ENCODE data around the gene ERC1. TPM values are rescaled to one million over a fixed set of nuclear protein-coding genes. Genes with fewer than 3 reads are reported as not detected.
A peak's percentile ranks its signal among the peaks of the same experiment; 100 is the strongest.

The ERC1 gene
- total RNA-seq, 1 experiment from 2014 or later = 40.4 TPM

DNA sequence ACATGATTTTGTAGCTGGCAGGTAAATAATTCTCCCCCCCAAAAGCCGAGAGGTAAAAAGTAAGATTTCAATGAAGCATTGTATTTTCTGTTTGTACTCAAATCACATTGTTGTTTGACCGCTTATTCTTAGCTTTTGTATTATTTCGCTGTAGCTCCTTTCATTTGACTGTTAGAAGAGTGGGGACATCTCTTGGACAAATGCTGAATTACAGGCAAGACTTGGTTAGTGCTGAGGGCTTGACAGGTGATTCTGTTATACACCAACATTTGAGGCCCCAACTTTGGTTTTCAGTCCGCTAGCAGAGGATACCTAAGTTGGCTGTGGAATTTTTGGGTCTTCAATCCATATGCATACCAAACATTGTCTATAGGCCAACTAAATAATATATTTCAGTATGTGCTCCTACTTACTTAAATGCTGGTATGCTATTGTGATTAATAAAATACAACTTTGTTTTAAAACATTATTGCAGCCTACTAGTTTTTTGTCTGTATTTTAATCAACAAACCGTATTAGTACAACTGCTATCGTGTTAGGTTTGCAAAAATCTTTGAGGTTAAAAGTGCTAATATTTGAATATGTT is 102.2 kb downstream of the ERC1 start:
- intact Hi-C loops (cut with micrococcal nuclease; ENCODE audit: unreplicated experiment) = loop anchor here (10.0 kb wide), 1 partner anchor 98 kb away; the partner anchor contains the start of gene ERC1
- Histone ChIP-seq H3K4me1 (ENCODE audit: control insufficient read depth, insufficient read depth, low read length) (peaks cover 6% of the 10 kb centered on the region; the same call in 1 of the 2 replicates), H3K4me3 (ENCODE audit: low read depth in 2 of 2, low read length in 2 of 2) (no peak overlapping the region), H3K36me3 (ENCODE audit: control insufficient read depth, insufficient read depth, low read length) (no peaks in the 10 kb centered on the region), H3K27me3 (ENCODE audit: control insufficient read depth, insufficient read depth, low read length) (no peaks in the 10 kb centered on the region), H3K27ac (ENCODE audit: low read length) (no peak overlapping the region), H3K9me3 (ENCODE audit: control insufficient read depth, insufficient read depth, low read depth, low read length) (no peaks in the 10 kb centered on the region)
- BruUV-seq (replicated peaks) = no TSS peak
- ATAC-seq (peak; percentile 89), DNase-seq (ENCODE audit: low read depth, low spot score) (no peak)
- TF ChIP-seq, protein P1, sequence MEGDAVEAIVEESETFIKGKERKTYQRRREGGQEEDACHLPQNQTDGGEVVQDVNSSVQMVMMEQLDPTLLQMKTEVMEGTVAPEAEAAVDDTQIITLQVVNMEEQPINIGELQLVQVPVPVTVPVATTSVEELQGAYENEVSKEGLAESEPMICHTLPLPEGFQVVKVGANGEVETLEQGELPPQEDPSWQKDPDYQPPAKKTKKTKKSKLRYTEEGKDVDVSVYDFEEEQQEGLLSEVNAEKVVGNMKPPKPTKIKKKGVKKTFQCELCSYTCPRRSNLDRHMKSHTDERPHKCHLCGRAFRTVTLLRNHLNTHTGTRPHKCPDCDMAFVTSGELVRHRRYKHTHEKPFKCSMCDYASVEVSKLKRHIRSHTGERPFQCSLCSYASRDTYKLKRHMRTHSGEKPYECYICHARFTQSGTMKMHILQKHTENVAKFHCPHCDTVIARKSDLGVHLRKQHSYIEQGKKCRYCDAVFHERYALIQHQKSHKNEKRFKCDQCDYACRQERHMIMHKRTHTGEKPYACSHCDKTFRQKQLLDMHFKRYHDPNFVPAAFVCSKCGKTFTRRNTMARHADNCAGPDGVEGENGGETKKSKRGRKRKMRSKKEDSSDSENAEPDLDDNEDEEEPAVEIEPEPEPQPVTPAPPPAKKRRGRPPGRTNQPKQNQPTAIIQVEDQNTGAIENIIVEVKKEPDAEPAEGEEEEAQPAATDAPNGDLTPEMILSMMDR (IDR thresholded peaks at IDR 0.05) = peak; percentile 78
- TF ChIP-seq, protein P2, sequence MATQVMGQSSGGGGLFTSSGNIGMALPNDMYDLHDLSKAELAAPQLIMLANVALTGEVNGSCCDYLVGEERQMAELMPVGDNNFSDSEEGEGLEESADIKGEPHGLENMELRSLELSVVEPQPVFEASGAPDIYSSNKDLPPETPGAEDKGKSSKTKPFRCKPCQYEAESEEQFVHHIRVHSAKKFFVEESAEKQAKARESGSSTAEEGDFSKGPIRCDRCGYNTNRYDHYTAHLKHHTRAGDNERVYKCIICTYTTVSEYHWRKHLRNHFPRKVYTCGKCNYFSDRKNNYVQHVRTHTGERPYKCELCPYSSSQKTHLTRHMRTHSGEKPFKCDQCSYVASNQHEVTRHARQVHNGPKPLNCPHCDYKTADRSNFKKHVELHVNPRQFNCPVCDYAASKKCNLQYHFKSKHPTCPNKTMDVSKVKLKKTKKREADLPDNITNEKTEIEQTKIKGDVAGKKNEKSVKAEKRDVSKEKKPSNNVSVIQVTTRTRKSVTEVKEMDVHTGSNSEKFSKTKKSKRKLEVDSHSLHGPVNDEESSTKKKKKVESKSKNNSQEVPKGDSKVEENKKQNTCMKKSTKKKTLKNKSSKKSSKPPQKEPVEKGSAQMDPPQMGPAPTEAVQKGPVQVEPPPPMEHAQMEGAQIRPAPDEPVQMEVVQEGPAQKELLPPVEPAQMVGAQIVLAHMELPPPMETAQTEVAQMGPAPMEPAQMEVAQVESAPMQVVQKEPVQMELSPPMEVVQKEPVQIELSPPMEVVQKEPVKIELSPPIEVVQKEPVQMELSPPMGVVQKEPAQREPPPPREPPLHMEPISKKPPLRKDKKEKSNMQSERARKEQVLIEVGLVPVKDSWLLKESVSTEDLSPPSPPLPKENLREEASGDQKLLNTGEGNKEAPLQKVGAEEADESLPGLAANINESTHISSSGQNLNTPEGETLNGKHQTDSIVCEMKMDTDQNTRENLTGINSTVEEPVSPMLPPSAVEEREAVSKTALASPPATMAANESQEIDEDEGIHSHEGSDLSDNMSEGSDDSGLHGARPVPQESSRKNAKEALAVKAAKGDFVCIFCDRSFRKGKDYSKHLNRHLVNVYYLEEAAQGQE (IDR thresholded peaks at IDR 0.05; ENCODE audit: insufficient read depth in 1 of 2, low read depth in 2 of 2, low read length in 1 of 2) = no peak
- TF ChIP-seq POLR2AphosphoS5 (IDR thresholded peaks at IDR 0.05; ENCODE audit: low read depth, low read length) (no peak), SIN3A (IDR thresholded peaks at IDR 0.05; ENCODE audit: borderline replicate concordance, insufficient read depth, low read depth, low read length) (no peak), TCF7L2 (IDR thresholded peaks at IDR 0.05; ENCODE audit: low read depth, low read length) (no peak)
- CTCF ChIA-PET = interaction anchor here (0.5 to 1.0 kb wide), 8 partner anchors 10 to 648 kb away, joined by 3 to 14 read pairs (median 4); partner anchors contain the start of gene RAD52
- POLR2A ChIA-PET = interaction anchor here (0.6 to 0.7 kb wide), 2 partner anchors 139 to 170 kb away, joined by 4 to 5 read pairs; no protein-coding TSS in a partner anchor
- in situ Hi-C loops (cut with HindIII; ENCODE audit: low pct_unique_long_range_greater_than_20kb, low sequenced_read_pairs) = no loop called here

DNA sequence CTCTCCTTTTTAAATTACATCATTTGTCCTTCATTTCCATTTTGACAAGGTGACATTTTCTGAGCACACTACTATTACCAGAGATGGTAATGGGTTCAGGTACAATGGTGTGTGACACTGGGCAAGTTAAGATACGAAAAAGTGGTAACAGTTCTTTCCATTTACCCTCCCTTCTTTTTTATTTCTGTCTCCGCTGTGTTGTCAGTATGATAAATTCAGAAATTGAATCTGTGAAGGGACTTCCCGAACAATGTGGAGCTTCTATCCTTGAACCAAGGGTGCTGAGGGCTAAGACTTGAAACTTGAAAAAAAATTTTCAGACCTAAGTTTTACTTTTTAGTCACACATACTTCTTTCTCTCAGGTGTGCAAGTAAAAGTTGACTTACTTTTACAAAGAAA is 103.7 kb downstream of the ERC1 start:
- BruUV-seq (replicated peaks) = no TSS peak
- ChIA-PET CTCF (no interaction called here), POLR2A (no interaction called here)
- H3K27ac ChIP-seq (ENCODE audit: low read length) = no peak overlapping the region
- intact Hi-C loops (cut with micrococcal nuclease; ENCODE audit: unreplicated experiment) (loop anchor here (10.0 kb wide), 1 partner anchor 100 kb away; the partner anchor contains the start of gene ERC1), in situ Hi-C loops (cut with HindIII; ENCODE audit: low pct_unique_long_range_greater_than_20kb, low sequenced_read_pairs) (no loop called here)
- no peaks in the 10 kb centered on the region for H3K9me3 ChIP-seq (ENCODE audit: control insufficient read depth, insufficient read depth, low read depth, low read length)
- no peak for DNase-seq (ENCODE audit: low read depth, low spot score)
- H3K4me3 ChIP-seq (ENCODE audit: low read depth in 2 of 2, low read length in 2 of 2) = no peak overlapping the region
- no peaks in the 10 kb centered on the region for H3K27me3 ChIP-seq (ENCODE audit: control insufficient read depth, insufficient read depth, low read length)
- no peaks in the 10 kb centered on the region for H3K36me3 ChIP-seq (ENCODE audit: control insufficient read depth, insufficient read depth, low read length)
- no peak for TF ChIP-seq POLR2AphosphoS5 (IDR thresholded peaks at IDR 0.05; ENCODE audit: low read depth, low read length)
- TF ChIP-seq SIN3A (IDR thresholded peaks at IDR 0.05; ENCODE audit: borderline replicate concordance, insufficient read depth, low read depth, low read length) = no peak
- TF ChIP-seq TCF7L2 (IDR thresholded peaks at IDR 0.05; ENCODE audit: low read depth, low read length) = no peak
- TF ChIP-seq, protein P1 (IDR thresholded peaks at IDR 0.05) = no peak
- TF ChIP-seq, protein P2 (IDR thresholded peaks at IDR 0.05; ENCODE audit: insufficient read depth in 1 of 2, low read depth in 2 of 2, low read length in 1 of 2) = no peak
- no peak for ATAC-seq
- peaks cover 6% of the 10 kb centered on the region; the same call in 1 of the 2 replicates for H3K4me1 ChIP-seq (ENCODE audit: control insufficient read depth, insufficient read depth, low read length)
